HG02970 (cell line): Measurements from ENCODE around the gene FHIP1B.

Experiments
- ATAC-seq: cut with Tn5 transposase; IDR thresholded peaks from one replicate; pipeline ENCODE4 v1.9.1; 2021; ENCODE audit warnings: mild to moderate bottlenecking, moderate library complexity, moderate number of reproducible peaks; ENCODE audit not compliant: unreplicated experiment, low FRiP score

The FHIP1B gene

DNA sequence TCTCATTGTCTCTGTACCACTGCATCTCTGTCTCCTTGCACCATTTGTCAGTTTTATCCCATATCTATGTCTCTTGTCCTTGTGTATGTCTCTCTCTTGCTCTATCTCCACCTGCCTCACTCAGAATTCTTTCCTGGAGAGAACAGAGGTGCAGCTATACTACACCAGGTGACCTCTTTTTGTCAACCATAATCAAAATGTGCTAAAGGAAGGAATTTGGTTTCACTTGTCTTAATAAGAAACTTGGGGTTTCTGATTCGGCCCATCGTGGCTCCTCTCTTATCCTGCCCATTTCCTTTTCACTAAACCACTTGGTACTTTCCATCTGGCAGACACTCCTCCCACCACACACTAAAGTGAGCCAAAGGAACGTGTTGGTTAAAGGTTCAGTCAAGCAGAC lies 31.1 kb downstream of the FHIP1B start:
- peak; percentile 51 for ATAC-seq

GRCh38 chr11:6202041-6202440 lies 32.4 kb downstream of the FHIP1B start:
- no peak for ATAC-seq

- ATAC-seq: no peak
Measured at GRCh38 chr11:6201481-6201880, 33.0 kb downstream of the FHIP1B start.

GRCh38 chr11:6200975-6201374 lies 33.5 kb downstream of the FHIP1B start:
- ATAC-seq: no peak

DNA sequence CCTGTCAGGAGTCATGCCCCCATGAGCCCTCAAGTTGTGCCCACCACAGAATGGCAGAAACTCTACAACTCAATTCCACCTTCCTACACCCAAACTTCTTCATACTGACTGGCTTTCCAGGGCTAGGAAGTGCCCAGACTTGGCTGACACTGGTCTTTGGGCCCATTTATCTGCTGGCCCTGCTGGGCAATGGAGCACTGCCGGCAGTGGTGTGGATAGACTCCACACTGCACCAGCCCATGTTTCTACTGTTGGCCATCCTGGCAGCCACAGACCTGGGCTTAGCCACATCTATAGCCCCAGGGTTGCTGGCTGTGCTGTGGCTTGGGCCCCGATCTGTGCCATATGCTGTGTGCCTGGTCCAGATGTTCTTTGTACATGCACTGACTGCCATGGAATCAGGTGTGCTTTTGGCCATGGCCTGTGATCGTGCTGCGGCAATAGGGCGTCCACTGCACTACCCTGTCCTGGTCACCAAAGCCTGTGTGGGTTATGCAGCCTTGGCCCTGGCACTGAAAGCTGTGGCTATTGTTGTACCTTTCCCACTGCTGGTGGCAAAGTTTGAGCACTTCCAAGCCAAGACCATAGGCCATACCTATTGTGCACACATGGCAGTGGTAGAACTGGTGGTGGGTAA lies 35.1 kb downstream of the FHIP1B start, which contains the start of gene OR52W1:
Gene OR52W1, plus strand, starts transcription at position 51 of the 637 bp plus-strand sequence. Its CDS starts 0 bp downstream, at position 51.
- ATAC-seq: no peak

DNA sequence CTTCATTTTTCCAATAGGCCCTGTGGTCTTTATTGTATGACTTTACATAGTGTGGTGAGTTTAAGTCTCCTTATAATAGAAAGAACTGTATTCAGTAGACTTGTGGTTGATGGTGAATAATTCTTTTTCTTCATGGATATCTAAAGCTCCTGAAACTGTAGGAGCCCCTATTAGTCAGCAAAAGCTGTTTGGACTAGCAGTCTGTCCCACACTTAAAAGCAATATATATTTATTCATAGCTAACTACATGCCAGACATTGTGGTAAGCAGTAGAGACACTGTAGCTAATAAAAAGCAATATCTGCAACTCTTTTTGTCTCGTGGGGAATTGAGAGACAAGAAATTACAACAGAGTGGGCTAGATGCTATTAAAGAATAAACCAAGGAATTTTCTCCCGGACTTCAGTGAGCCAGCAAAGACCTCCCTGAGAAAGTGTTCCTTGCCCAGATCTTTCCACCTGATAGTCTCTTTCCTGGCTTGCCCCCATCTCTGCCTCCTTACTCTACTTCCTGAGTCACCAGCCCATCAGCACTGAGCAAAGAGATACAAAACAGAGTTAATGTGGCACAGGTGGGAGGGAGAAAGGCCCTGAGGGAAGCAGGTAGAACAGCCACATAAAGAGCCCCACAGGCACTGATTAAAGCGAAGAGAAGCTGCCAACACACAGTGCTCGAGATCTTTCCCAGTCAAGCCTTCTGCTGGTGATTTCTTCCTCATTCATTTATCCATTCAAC lies 36.8 kb downstream of the FHIP1B start:
- ATAC-seq: no peak

DNA sequence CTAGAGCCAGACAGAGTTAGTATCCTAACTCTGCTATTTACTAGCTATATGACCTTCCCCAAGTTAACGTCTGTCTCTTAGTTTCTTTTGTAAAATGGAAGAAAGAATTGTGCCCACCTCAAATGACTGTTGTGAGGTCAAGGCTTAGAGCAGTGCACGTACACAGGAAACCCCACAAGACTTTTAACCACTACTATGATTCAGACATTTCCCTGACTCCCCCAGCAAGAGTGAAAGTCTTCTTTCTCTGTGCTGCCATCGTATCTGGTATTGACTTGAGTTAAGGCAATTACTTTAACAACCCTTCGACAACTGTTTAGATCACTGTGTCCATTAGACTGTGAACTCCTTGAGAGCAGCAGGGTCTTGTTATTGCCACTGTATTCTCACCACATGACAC lies 38.0 kb downstream of the FHIP1B start:
- ATAC-seq: no peak

DNA sequence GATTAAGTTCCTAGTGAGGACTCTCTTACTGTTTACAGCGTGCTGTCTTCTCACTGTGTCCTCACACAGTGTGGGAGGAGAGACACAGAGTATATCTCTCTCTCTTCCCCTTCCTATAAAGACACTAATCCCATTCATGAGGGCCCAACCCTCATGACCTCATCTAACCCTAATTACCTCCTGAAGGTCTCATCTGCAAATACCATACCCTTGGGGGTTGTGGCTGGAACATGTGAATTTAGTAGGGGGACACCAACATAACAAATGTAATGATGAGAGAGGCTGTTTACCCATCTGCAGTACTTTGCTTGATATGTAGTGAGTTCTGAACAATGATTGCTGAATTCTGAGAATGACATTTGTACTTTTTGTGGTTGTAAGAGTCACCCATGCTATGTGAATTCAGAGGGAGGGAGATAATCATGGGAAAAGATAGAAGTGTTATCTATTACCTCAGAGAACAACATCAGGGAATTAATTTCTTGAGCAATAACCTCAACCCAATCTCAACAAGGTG lies 40.3 kb downstream of the FHIP1B start:
- ATAC-seq: no peak

DNA sequence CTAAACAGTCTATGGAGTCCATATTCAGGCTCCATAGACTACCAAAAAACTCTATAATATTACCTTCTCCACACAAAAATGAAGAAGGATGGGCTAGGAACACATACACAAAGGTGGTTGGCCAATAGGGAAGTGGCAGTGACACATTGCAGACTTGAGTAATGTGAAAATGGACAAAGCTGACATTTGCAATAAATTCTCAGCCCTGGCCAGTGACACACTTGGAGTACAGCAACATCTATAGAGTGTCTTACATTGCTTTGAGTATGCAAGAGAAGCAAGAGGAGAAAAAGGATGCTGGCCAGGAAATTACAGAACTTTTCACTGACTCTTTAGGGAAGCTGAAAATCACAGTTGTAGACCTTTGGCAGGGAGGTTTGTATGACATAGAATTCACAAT lies 42.7 kb downstream of the FHIP1B start:
- ATAC-seq: no peak

- no peak for ATAC-seq
Measured at GRCh38 chr11:6175440-6175839, 59.0 kb downstream of the FHIP1B start.

- ATAC-seq: no peak
Measured at GRCh38 chr11:6170226-6170625, 64.2 kb downstream of the FHIP1B start, which contains the start of gene OR52B2. Gene OR52B2, minus strand, starts transcription at chr11:6170326. Its CDS starts 0 bp downstream, at chr11:6170326.
